Immature natural killer cell (primary cell): ENCODE data around the gene PSD4. TPM values are rescaled to one million over a fixed set of nuclear protein-coding genes. Genes with fewer than 3 reads are reported as not detected.

Source experiments
- DNase-seq, 3 donors: peaks; one replicate each; pipeline ENCODE4 v3.0.0; 2022; ENCODE audit warnings: mixed read lengths in 1 of 3
- H3K27ac Mint-ChIP-seq, 6 donors: one replicate each; pipeline ENCODE4 v1.8.0; 2020; ENCODE audit warnings: mixed read lengths in 6 of 6, mild to moderate bottlenecking in 5 of 6, inconsistent platforms in 4 of 6, moderate library complexity in 3 of 6
- H3K27me3 Mint-ChIP-seq, 3 donors: one replicate each; pipeline ENCODE4 v1.8.0; 2020 to 2021; ENCODE audit warnings: low read depth in 3 of 3, mild to moderate bottlenecking in 3 of 3, mixed read lengths in 3 of 3, moderate library complexity in 3 of 3, inconsistent platforms in 1 of 3
- H3K36me3 Mint-ChIP-seq, 3 donors: one replicate each; pipeline ENCODE4 v1.8.0; 2020; ENCODE audit warnings: mixed read lengths in 3 of 3, inconsistent platforms in 2 of 3, mild to moderate bottlenecking in 2 of 3
- H3K4me1 Mint-ChIP-seq, 2 donors: one replicate each; pipeline ENCODE4 v1.8.0; 2020; ENCODE audit warnings: inconsistent platforms in 2 of 2, mild to moderate bottlenecking in 2 of 2, mixed read lengths in 2 of 2, moderate library complexity in 1 of 2
- H3K4me3 Mint-ChIP-seq, 5 donors: one replicate each; pipeline ENCODE4 v1.8.0; 2020; ENCODE audit warnings: mild to moderate bottlenecking in 5 of 5, mixed read lengths in 5 of 5, inconsistent platforms in 3 of 5, moderate library complexity in 3 of 5
- H3K9me3 Mint-ChIP-seq, 6 donors: one replicate each; pipeline ENCODE4 v1.8.0; 2020; ENCODE audit warnings: mild to moderate bottlenecking in 6 of 6, mixed read lengths in 6 of 6, inconsistent platforms in 4 of 6, moderate library complexity in 3 of 6
- polyA plus RNA-seq, 3 donors: library from polyadenylated mRNA; unstranded; fragments of 300-500 nt; fragmentation: Illumina TruSeq; gene quantifications; one replicate each; pipeline ENCODE4 v1.2.3, GENCODE V29; 2021

Gene PSD4
- polyA plus RNA-seq, 3 donors from 2014 or later = 17.0 to 72.3 (median 20.6) TPM

- H3K9me3 Mint-ChIP-seq = no peaks in the 10 kb centered on the region
- H3K27me3 Mint-ChIP-seq = peaks cover 0 to 4% (median 2%) of the 10 kb centered on the region in 3 donors
- H3K36me3 Mint-ChIP-seq = peaks cover 0 to 6% (median 0%) of the 10 kb centered on the region in 3 donors
- peak overlapping the region in 2 of 6 donors; percentile 46 to 74 for H3K27ac Mint-ChIP-seq
- H3K4me3 Mint-ChIP-seq = no peak overlapping the region
- DNase-seq = no peak
- peaks cover 33 to 39% of the 10 kb centered on the region in 2 donors for H3K4me1 Mint-ChIP-seq
Observed at GRCh38 chr2:113255140-113256070, 81.6 kb downstream of the PSD4 start.

GRCh38 chr2:113257516-113258264 is 83.9 kb downstream of the PSD4 start:
- Mint-ChIP-seq H3K9me3 (no peaks in the 10 kb centered on the region), H3K4me3 (no peak overlapping the region), H3K4me1 (peaks cover 11 to 16% of the 10 kb centered on the region in 2 donors), H3K27ac (no peak overlapping the region), H3K36me3 (peaks cover 0 to 6% (median 4%) of the 10 kb centered on the region in 3 donors), H3K27me3 (peaks cover 0 to 4% (median 4%) of the 10 kb centered on the region in 3 donors)
- DNase-seq = no peak

GRCh38 chr2:113258471-113259147 is 84.8 kb downstream of the PSD4 start:
- Mint-ChIP-seq H3K27ac (no peak overlapping the region), H3K9me3 (no peaks in the 10 kb centered on the region), H3K4me1 (peaks cover 1 to 7% of the 10 kb centered on the region in 2 donors), H3K4me3 (no peak overlapping the region), H3K27me3 (peaks cover 0 to 4% (median 4%) of the 10 kb centered on the region in 3 donors), H3K36me3 (peaks cover 0 to 11% (median 4%) of the 10 kb centered on the region in 3 donors)
- DNase-seq = no peak

Other genes with a start within 250 kb of the PSD4 start
- gene IL36G, start 196.0 kb upstream of the PSD4 start, polyA plus RNA-seq = not detected
- gene IL36A, start 168.5 kb upstream of the PSD4 start, polyA plus RNA-seq = not detected
- not detected for gene IL36B, start 121.1 kb upstream of the PSD4 start, polyA plus RNA-seq
- gene IL36RN, start 114.8 kb upstream of the PSD4 start, polyA plus RNA-seq = not detected
- gene IL1F10, start 106.0 kb upstream of the PSD4 start, polyA plus RNA-seq = not detected
- 1 to 10 TPM in 2 of 3 donors, under 1 TPM in 1; 0.44 to 2.3 (median 1.9) TPM for gene IL1RN, start 46.4 kb upstream of the PSD4 start, polyA plus RNA-seq
- gene PAX8, start 105.0 kb downstream of the PSD4 start, polyA plus RNA-seq = under 1 TPM in 2 of 3 donors, not detected in 1; 0.29 to 0.93 TPM